Renal cortex interstitium (tissue), 11 donors: ENCODE measurements around the gene AMZ1. TPM values are rescaled to one million over a fixed set of nuclear protein-coding genes. Genes with fewer than 3 reads are reported as not detected.
"Not testable (repeated sequence)": the region's sequence is repeated elsewhere in the genome, so short reads cannot be mapped to it uniquely, and the experiment has no call there.

ENCODE experiments used
- DNase-seq, 11 donors: peaks; one replicate each; pipeline ENCODE4 v3.0.0-alpha.2; 2013; ENCODE audit warnings: low read depth in 9 of 11, low spot score in 4 of 11; ENCODE audit errors: extremely low read depth in 1 of 11
- polyA plus RNA-seq, 3 donors: library from polyadenylated mRNA; unstranded; fragments of 120-200 nt; gene quantifications; one replicate each; pipeline ENCODE4 v1.2.1, GENCODE V29; 2013; ENCODE audit not compliant: insufficient read length in 3 of 3

The AMZ1 gene
- polyA plus RNA-seq, 3 donors, result 0.19 to 0.50 (median 0.27) TPM

GRCh38 chr7:2681929-2682799 is 5.8 kb upstream of the AMZ1 start:
- no peak for DNase-seq

GRCh38 chr7:2684501-2684900 is 3.5 kb upstream of the AMZ1 start:
- DNase-seq, result no peak

- DNase-seq, result no peak
Observed at GRCh38 chr7:2686101-2686500, 1.9 kb upstream of the AMZ1 start.

- DNase-seq, result no peak
Observed at GRCh38 chr7:2687338-2687869, 598 bp upstream of the AMZ1 start.

GRCh38 chr7:2688409-2689342 is 674 bp downstream of the AMZ1 start:
- DNase-seq, result no peak

GRCh38 chr7:2689343-2689847 is 1.4 kb downstream of the AMZ1 start:
- DNase-seq, result no peak

GRCh38 chr7:2689951-2690705 is 2.1 kb downstream of the AMZ1 start:
- DNase-seq, result no peak

GRCh38 chr7:2691011-2691707 is 3.2 kb downstream of the AMZ1 start:
- DNase-seq, result no peak

GRCh38 chr7:2691932-2692439 is 4.0 kb downstream of the AMZ1 start:
- DNase-seq, result not testable (repeated sequence)

GRCh38 chr7:2692543-2692942 is 4.5 kb downstream of the AMZ1 start:
- DNase-seq, result no peak

GRCh38 chr7:2693420-2694121 is 5.6 kb downstream of the AMZ1 start:
- not testable (repeated sequence) for DNase-seq

GRCh38 chr7:2694122-2694436 is 6.1 kb downstream of the AMZ1 start:
- not testable (repeated sequence) for DNase-seq

- no peak for DNase-seq
Observed at GRCh38 chr7:2698581-2699288, 10.7 kb downstream of the AMZ1 start.

GRCh38 chr7:2699289-2699620 is 11.3 kb downstream of the AMZ1 start:
- no peak for DNase-seq

GRCh38 chr7:2700141-2700850 is 12.3 kb downstream of the AMZ1 start:
- DNase-seq, result no peak

GRCh38 chr7:2701424-2701823 is 13.4 kb downstream of the AMZ1 start:
- no peak for DNase-seq
